OCI-LY7 (cell line): ENCODE data around the gene KHDC4. TPM values are rescaled to one million over a fixed set of nuclear protein-coding genes. Genes with fewer than 3 reads are reported as not detected.

Experiments used
- BruUV-seq: library from RNA; stranded (reverse); fragments of 400-500 nt; replicated peaks from 2 replicates; lab custom pipeline; 2021; lab: Mats Ljungman, UMichigan
- CTCF ChIA-PET: fragments of 300-600 bp; sonication (Branson Sonifier 250); formaldehyde crosslinking; loops from one replicate; lab custom pipeline; 2022; ENCODE audit warnings: antibody characterized with exemption; ENCODE audit not compliant: unreplicated experiment; lab: Charles Lee
- POLR2A ChIA-PET: fragments of 300-600 bp; sonication (Branson Sonifier 250); formaldehyde crosslinking; loops from one replicate; lab custom pipeline; 2022; ENCODE audit warnings: antibody characterized with exemption; lab: Charles Lee
- DNase-seq: peaks from one replicate; pipeline ENCODE4 v3.0.0-alpha.2; 2015; ENCODE audit warnings: low spot score
- H2AFZ ChIP-seq: fragments of 200-600 bp; sonication (generic), shearing (Covaris generic); 2 replicates; pipeline ENCODE4 v1.6.1; 2014; ENCODE audit warnings: mild to moderate bottlenecking, antibody characterized with exemption, low read length, moderate library complexity
- H3K27ac ChIP-seq: fragments of 200-600 bp; sonication (generic); 2 replicates; pipeline ENCODE4 v1.5.1; 2014; ENCODE audit warnings: mixed run types, low read depth, mild to moderate bottlenecking, moderate library complexity, low read length, inconsistent platforms; ENCODE audit not compliant: poor library complexity, severe bottlenecking
- H3K36me3 ChIP-seq: fragments of 200-600 bp; sonication (generic); 2 replicates; pipeline ENCODE4 v1.6.1; 2014; ENCODE audit warnings: mild to moderate bottlenecking, antibody characterized with exemption, low read length, moderate library complexity, mixed read lengths; ENCODE audit not compliant: insufficient read depth
- H3K4me1 ChIP-seq: fragments of 200-600 bp; sonication (generic); 2 replicates; pipeline ENCODE4 v1.5.1; 2014; ENCODE audit warnings: mild to moderate bottlenecking, low read length; ENCODE audit not compliant: insufficient read depth, poor library complexity, severe bottlenecking
- H3K4me2 ChIP-seq: fragments of 200-600 bp; sonication (generic); 2 replicates; pipeline ENCODE4 v1.6.1; 2014; ENCODE audit warnings: mild to moderate bottlenecking, low read length
- H3K4me3 ChIP-seq: fragments of 200-600 bp; sonication (generic); 2 replicates; pipeline ENCODE4 v1.5.1; 2014; ENCODE audit warnings: mild to moderate bottlenecking, low read depth, low read length; ENCODE audit not compliant: poor library complexity, severe bottlenecking
- H3K79me2 ChIP-seq: fragments of 200-600 bp; sonication (generic); 2 replicates; pipeline ENCODE4 v1.6.1; 2016; ENCODE audit warnings: low read depth, mild to moderate bottlenecking, low read length, moderate library complexity, mixed read lengths; ENCODE audit not compliant: insufficient read depth
- H3K9me2 ChIP-seq: fragments of 200-600 bp; sonication (generic); 2 replicates; pipeline ENCODE4 v1.6.1; 2016; ENCODE audit warnings: mild to moderate bottlenecking, low read length, mixed read lengths; ENCODE audit not compliant: insufficient read depth
- H3K9me3 ChIP-seq: fragments of 200-600 bp; sonication (generic); 2 replicates; pipeline ENCODE4 v1.6.1; 2014; ENCODE audit warnings: mild to moderate bottlenecking, mixed run types, low read length, mixed read lengths
- H4K20me1 ChIP-seq: fragments of 200-600 bp; sonication (generic); 2 replicates; pipeline ENCODE4 v1.6.1; 2014; ENCODE audit warnings: mild to moderate bottlenecking, antibody characterized with exemption, low read length, moderate library complexity, mixed read lengths; ENCODE audit not compliant: insufficient read depth
- CTCF ChIP-seq: fragments of 200-600 bp; sonication (generic); conservative IDR thresholded peaks from 2 replicates; pipeline ENCODE4 v1.5.1; 2014; ENCODE audit warnings: mild to moderate bottlenecking, antibody characterized with exemption, low read length, moderate library complexity, mixed read lengths
- EZH2phosphoT487 ChIP-seq: fragments of 200-600 bp; sonication (generic); IDR thresholded peaks from 2 replicates; pipeline ENCODE4 v1.6.1; 2018; ENCODE audit warnings: low read depth, borderline replicate concordance, mild to moderate bottlenecking, mixed run types, antibody characterized with exemption, low read length, moderate library complexity, mixed read lengths
- intact Hi-C: fragments of 100-400 bp; cut with micrococcal nuclease; formaldehyde crosslinking; loops from one replicate; pipeline ENCODE4 v1.10.0; 2022; ENCODE audit not compliant: unreplicated experiment
- total RNA-seq, 2 experiments: library from RNA; depleted of rRNA in 1 of 2; stranded (reverse); fragments of >200 nt in 1 of 2; shearing (Covaris generic) in 1 of 2; gene quantifications; 2 replicates each; pipeline ENCODE4 v1.2.3, GENCODE V29; 2014 to 2022

KHDC4 gene
- total RNA-seq, 2 experiments from 2014 or later = 88.9 to 121 TPM

DNA sequence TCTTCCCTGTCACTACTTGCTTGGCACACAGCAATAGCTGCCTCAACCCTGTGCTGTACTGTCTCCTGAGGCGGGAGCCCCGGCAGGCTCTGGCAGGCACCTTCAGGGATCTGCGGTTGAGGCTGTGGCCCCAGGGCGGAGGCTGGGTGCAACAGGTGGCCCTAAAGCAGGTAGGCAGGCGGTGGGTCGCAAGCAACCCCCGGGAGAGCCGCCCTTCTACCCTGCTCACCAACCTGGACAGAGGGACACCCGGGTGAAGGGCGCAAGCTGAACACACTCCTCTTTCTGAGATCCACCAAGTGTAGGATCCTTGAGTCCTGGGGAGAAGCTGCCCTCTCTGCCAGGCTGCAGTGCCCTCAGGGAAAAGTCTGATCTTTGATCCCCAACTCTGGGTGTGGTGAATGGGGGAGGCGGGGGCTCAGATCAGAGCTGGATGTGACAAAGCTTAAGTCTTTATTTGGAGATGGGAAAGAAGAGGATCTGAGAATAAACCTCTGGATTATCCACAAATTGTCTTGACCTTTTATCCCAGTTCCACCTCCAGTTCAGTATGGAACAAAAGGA, 8.4 kb upstream of the KHDC4 start:
- Histone ChIP-seq H3K36me3 (peaks cover 13% of the 10 kb centered on the region), H3K27ac (peak overlapping the region; percentile 96), H3K9me2 (no peaks in the 10 kb centered on the region), H3K4me2 (peak overlapping the region; percentile 27), H2AFZ (no peak overlapping the region), H3K79me2 (no peaks in the 10 kb centered on the region), H4K20me1 (no peaks in the 10 kb centered on the region), H3K4me3 (no peak overlapping the region), H3K4me1 (peaks cover 90% of the 10 kb centered on the region), H3K9me3 (no peaks in the 10 kb centered on the region)
- CTCF ChIA-PET = interaction anchor here (0.6 to 2.8 kb wide), 2 partner anchors 36 to 47 kb away, joined by 4 to 8 read pairs; partner anchors contain the start of gene ARHGEF2
- intact Hi-C loops = no loop called here
- POLR2A ChIA-PET = interaction anchor here (1.0 to 4.3 kb wide), 3 partner anchors 12 to 40 kb away, joined by 4 to 34 read pairs (median 32); partner anchors contain the start of gene ARHGEF2
- DNase-seq = no peak
- TF ChIP-seq EZH2phosphoT487 (no peak), CTCF (no peak)
- BruUV-seq = no TSS peak

DNA sequence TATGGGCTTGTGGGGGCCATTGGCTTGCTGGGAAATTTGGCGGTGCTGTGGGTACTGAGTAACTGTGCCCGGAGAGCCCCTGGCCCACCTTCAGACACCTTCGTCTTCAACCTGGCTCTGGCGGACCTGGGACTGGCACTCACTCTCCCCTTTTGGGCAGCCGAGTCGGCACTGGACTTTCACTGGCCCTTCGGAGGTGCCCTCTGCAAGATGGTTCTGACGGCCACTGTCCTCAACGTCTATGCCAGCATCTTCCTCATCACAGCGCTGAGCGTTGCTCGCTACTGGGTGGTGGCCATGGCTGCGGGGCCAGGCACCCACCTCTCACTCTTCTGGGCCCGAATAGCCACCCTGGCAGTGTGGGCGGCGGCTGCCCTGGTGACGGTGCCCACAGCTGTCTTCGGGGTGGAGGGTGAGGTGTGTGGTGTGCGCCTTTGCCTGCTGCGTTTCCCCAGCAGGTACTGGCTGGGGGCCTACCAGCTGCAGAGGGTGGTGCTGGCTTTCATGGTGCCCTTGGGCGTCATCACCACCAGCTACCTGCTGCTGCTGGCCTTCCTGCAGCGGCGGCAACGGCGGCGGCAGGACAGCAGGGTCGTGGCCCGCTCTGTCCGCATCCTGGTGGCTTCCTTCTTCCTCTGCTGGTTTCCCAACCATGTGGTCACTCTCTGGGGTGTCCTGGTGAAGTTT, 7.8 kb upstream of the KHDC4 start:
- Histone ChIP-seq H3K4me1 (peaks cover 83% of the 10 kb centered on the region), H2AFZ (no peak overlapping the region), H3K4me3 (no peak overlapping the region), H3K36me3 (peaks cover 6% of the 10 kb centered on the region), H3K9me2 (no peaks in the 10 kb centered on the region), H3K27ac (peak overlapping the region; percentile 75), H4K20me1 (no peaks in the 10 kb centered on the region), H3K9me3 (no peaks in the 10 kb centered on the region), H3K79me2 (no peaks in the 10 kb centered on the region), H3K4me2 (peak overlapping the region; percentile 60)
- ChIA-PET CTCF (interaction anchor here (0.6 kb wide), 2 partner anchors 36 to 236 kb away, joined by 3 to 4 read pairs; partner anchors contain the start of gene ARHGEF2), POLR2A (no interaction called here)
- DNase-seq = no peak
- BruUV-seq = no TSS peak
- TF ChIP-seq CTCF (no peak), EZH2phosphoT487 (no peak)
- intact Hi-C loops = no loop called here
